ENCODE data around the gene USP32.
"Not testable (repeated sequence)": the region's sequence is repeated elsewhere in the genome, so short reads cannot be mapped to it uniquely, and the experiment has no call there.

Gene USP32

GRCh38 chr17:60392042-60392844, at the start of gene USP32:
Gene USP32 (minus strand): TSS chr17:60392133. CDS start chr17:60391939, 194 bp downstream.
- DNase-seq = peak; percentile 98

- no peak for DNase-seq
These were observed 47.6 kb upstream of the USP32 start for GRCh38 chr17:60439501-60439900.

- no peak for DNase-seq
These were observed 44.7 kb upstream of the USP32 start for GRCh38 chr17:60436676-60437075.

- peak; percentile 53 for DNase-seq
These were observed 43.6 kb upstream of the USP32 start for GRCh38 chr17:60435244-60436167.

GRCh38 chr17:60433021-60433997, 41.4 kb upstream of the USP32 start:
- not testable (repeated sequence) for DNase-seq

GRCh38 chr17:60430561-60430960, 38.6 kb upstream of the USP32 start:
- not testable (repeated sequence) for DNase-seq

- not testable (repeated sequence) for DNase-seq
These were observed 36.6 kb upstream of the USP32 start for GRCh38 chr17:60428491-60428890.

- no peak for DNase-seq
These were observed 34.7 kb upstream of the USP32 start for GRCh38 chr17:60426596-60426995.

GRCh38 chr17:60425626-60426025, 33.7 kb upstream of the USP32 start:
- no peak for DNase-seq

GRCh38 chr17:60423865-60424264, 31.9 kb upstream of the USP32 start:
- no peak for DNase-seq

- no peak for DNase-seq
These were observed 30.3 kb upstream of the USP32 start, which contains the start of gene CHCT1 for GRCh38 chr17:60422162-60422665. Gene CHCT1 (plus strand): TSS chr17:60422489. CDS start chr17:60422593, 104 bp downstream.

- peak; percentile 81 for DNase-seq
These were observed 29.6 kb upstream of the USP32 start for GRCh38 chr17:60421273-60422161.

GRCh38 chr17:60419875-60420274, 27.9 kb upstream of the USP32 start:
- not testable (repeated sequence) for DNase-seq

GRCh38 chr17:60419003-60419402, 27.1 kb upstream of the USP32 start:
- not testable (repeated sequence) for DNase-seq

GRCh38 chr17:60416368-60416925, 24.5 kb upstream of the USP32 start:
- DNase-seq = no peak

- DNase-seq = no peak
These were observed 23.2 kb upstream of the USP32 start for GRCh38 chr17:60415146-60415545.

GRCh38 chr17:60412701-60413100, 20.8 kb upstream of the USP32 start:
- no peak for DNase-seq

GRCh38 chr17:60410001-60410400, 18.1 kb upstream of the USP32 start:
- DNase-seq = no peak

GRCh38 chr17:60406887-60407286, 15.0 kb upstream of the USP32 start:
- DNase-seq = no peak

GRCh38 chr17:60403962-60404361, 12.0 kb upstream of the USP32 start:
- DNase-seq = no peak

GRCh38 chr17:60403523-60403810, 11.5 kb upstream of the USP32 start:
- no peak for DNase-seq
